HG03045 (cell line): Measurements from ENCODE around the gene TSC22D2.

Experiments used
- ATAC-seq: cut with Tn5 transposase; IDR thresholded peaks from one replicate; pipeline ENCODE4 v1.9.1; 2021; ENCODE audit warnings: mild to moderate bottlenecking, moderate library complexity; ENCODE audit not compliant: unreplicated experiment

Gene TSC22D2

GRCh38 chr3:150408221-150409124 is at the start of gene TSC22D2:
Gene TSC22D2 (plus strand): TSS chr3:150408298. CDS start chr3:150409351, 1,053 bp downstream.
- peak; percentile 66 for ATAC-seq

- no peak for ATAC-seq
These were observed 48.7 kb upstream of the TSC22D2 start for GRCh38 chr3:150359381-150359780.

- ATAC-seq = no peak
These were observed 47.1 kb upstream of the TSC22D2 start for GRCh38 chr3:150360966-150361365.

GRCh38 chr3:150362515-150363302 is 45.4 kb upstream of the TSC22D2 start:
- no peak for ATAC-seq

GRCh38 chr3:150363420-150363819 is 44.7 kb upstream of the TSC22D2 start:
- no peak for ATAC-seq

- ATAC-seq = no peak
These were observed 42.9 kb upstream of the TSC22D2 start for GRCh38 chr3:150365132-150365604.

- no peak for ATAC-seq
These were observed 40.3 kb upstream of the TSC22D2 start for GRCh38 chr3:150367757-150368156.

GRCh38 chr3:150370122-150370602 is 37.9 kb upstream of the TSC22D2 start:
- ATAC-seq = no peak

- no peak for ATAC-seq
These were observed 37.1 kb upstream of the TSC22D2 start for GRCh38 chr3:150370999-150371398.

- ATAC-seq = no peak
These were observed 36.3 kb upstream of the TSC22D2 start for GRCh38 chr3:150371741-150372254.

- no peak for ATAC-seq
These were observed 35.8 kb upstream of the TSC22D2 start for GRCh38 chr3:150372320-150372719.

- ATAC-seq = no peak
These were observed 35.4 kb upstream of the TSC22D2 start for GRCh38 chr3:150372722-150373121.

GRCh38 chr3:150373234-150373875 is 34.7 kb upstream of the TSC22D2 start:
- ATAC-seq = no peak

- no peak for ATAC-seq
These were observed 33.1 kb upstream of the TSC22D2 start for GRCh38 chr3:150374975-150375374.

- no peak for ATAC-seq
These were observed 31.9 kb upstream of the TSC22D2 start for GRCh38 chr3:150376001-150376848.

- ATAC-seq = no peak
These were observed 30.3 kb upstream of the TSC22D2 start for GRCh38 chr3:150377601-150378300.

GRCh38 chr3:150378301-150378748 is 29.8 kb upstream of the TSC22D2 start:
- no peak for ATAC-seq

- ATAC-seq = no peak
These were observed 28.6 kb upstream of the TSC22D2 start for GRCh38 chr3:150379469-150379868.
